Stimulated activated memory B cell treated with anti-CD40 and anti-IgM and Interleukin-4, amounts not matched to agents 10 μg/mL and 1 μg/mL and 100 μg/mL, for 72 hours (primary cell): ENCODE measurements around the gene RPH3AL.
A peak's percentile ranks its signal among the peaks of the same experiment; 100 is the strongest.
"Not testable (repeated sequence)": the region's sequence is repeated elsewhere in the genome, so short reads cannot be mapped to it uniquely, and the experiment has no call there.

ENCODE experiments used
- ATAC-seq: fragments of 150-1000 bp; cut with Tn5 transposase; 2 replicates; pipeline ENCODE4 v1.10.0; 2021
- H3K27ac Mint-ChIP-seq: one replicate; pipeline ENCODE4 v1.8.0; 2022; ENCODE audit warnings: mild to moderate bottlenecking, mixed read lengths
- H3K27me3 Mint-ChIP-seq: one replicate; pipeline ENCODE4 v1.8.0; 2022; ENCODE audit warnings: mixed read lengths
- H3K36me3 Mint-ChIP-seq: one replicate; pipeline ENCODE4 v1.8.0; 2022; ENCODE audit warnings: mixed read lengths
- H3K4me1 Mint-ChIP-seq: one replicate; pipeline ENCODE4 v1.8.0; 2022; ENCODE audit warnings: mixed read lengths
- H3K4me3 Mint-ChIP-seq: one replicate; pipeline ENCODE4 v1.8.0; 2022; ENCODE audit warnings: mild to moderate bottlenecking, moderate library complexity, mixed read lengths
- H3K9me3 Mint-ChIP-seq: one replicate; pipeline ENCODE4 v1.8.0; 2022; ENCODE audit warnings: mixed read lengths

Gene RPH3AL

DNA sequence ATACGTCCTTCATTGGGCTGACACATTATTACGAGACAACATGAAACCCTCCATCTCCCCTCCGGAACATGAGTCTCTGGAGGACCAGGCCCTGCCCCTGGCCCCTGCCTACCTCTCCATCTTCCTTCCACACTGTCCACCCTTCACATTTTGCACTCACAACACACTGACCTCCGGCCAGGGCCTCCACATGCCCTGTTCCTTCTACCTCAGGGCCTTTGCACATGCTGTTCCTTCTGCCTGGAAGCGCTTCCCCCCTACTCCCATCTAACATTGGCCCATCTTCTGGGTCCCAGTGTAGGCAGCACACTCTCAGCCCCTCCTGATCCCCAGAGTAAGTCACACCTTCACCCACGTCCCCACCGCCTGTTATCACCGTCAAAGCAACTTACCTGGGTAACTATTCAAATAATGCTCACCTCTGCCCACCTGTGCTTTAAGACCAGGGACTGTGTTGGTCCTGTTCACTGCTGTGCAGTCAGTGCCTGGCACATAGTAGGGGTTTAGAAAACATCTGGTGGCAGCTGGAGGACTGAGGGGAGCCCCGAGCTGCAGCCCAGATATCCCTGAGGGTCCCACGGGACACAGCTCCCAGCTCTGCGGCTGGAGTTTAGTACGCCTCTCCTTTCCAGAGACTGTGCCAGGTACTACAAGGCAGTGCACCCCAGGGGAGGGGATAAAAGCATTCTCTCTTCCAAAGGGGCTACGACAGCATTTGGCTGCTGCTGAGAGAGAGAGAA lies 27.2 kb downstream of the RPH3AL start:
- Mint-ChIP-seq H3K9me3 (peaks cover 3% of the 10 kb centered on the region), H3K27me3 (no peaks in the 10 kb centered on the region), H3K36me3 (peaks cover 15% of the 10 kb centered on the region), H3K27ac (no peak overlapping the region), H3K4me1 (peaks cover 6% of the 10 kb centered on the region), H3K4me3 (no peak overlapping the region)
- ATAC-seq: no peak

DNA sequence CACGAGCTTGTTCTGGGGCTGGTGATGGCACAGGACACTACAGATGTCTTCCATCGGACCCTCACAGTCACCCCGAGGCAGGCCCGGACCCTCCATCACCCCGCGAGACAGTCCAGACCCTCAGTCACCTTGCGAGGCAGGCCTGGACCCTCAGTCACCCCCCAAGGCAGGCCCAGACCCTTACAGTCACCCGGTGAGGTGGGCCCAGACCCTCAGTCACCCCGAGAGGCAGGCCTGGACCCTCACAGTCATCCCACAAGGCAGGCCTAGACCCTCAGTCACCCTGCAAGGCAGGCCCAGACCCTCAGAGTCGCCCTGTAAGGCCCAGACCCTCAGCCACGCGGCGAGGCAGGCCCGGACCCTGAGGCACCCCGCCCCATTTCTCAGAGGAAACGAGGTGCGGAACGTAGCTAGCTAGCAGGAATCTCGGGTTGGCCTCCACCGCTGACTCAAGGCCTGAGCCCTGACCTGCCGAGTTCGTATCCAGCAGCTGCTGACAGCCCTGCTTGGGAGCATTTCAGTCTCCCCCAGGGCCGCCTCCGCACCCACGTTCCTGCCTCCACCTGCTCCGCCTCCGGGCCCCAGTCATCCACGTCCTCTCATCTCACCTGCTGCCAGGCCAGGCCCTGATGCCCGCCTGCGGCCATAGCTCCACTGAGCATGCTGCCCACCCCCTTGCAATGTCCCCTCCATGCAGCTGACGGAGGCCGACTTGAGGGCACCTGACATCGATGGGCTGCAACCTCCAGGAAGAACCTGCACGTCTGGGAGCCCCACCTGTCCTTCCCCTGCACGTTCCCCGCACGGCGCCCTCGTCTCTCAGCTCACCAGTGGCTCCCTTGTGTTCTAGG lies 28.7 kb downstream of the RPH3AL start:
- H3K4me3 Mint-ChIP-seq: no peak overlapping the region
- ATAC-seq: no peak
- H3K27ac Mint-ChIP-seq: no peak overlapping the region
- no peaks in the 10 kb centered on the region for H3K4me1 Mint-ChIP-seq
- H3K9me3 Mint-ChIP-seq: peaks cover 3% of the 10 kb centered on the region
- no peaks in the 10 kb centered on the region for H3K27me3 Mint-ChIP-seq
- H3K36me3 Mint-ChIP-seq: peaks cover 15% of the 10 kb centered on the region

DNA sequence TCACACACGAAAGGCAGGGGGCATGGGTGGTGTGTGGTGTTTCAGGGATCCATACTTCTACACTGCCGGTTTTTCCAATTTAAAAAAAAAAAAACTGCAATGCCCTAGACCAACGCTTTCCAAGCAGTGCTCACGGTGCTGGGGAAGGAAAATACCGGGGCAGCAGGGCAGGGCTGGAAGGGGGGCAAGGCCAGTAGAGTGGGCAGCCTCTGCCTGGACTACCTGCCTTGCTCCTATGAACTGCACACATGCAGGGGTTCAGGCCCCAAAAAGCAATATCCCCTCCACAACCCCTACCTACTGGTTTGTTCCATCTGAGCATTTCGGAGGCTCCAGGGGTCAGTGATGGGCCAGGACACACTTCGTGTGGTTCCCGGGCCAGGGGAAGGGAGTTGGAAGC lies 29.4 kb downstream of the RPH3AL start:
- peaks cover 3% of the 10 kb centered on the region for H3K9me3 Mint-ChIP-seq
- H3K4me1 Mint-ChIP-seq: no peaks in the 10 kb centered on the region
- no peaks in the 10 kb centered on the region for H3K27me3 Mint-ChIP-seq
- peaks cover 15% of the 10 kb centered on the region for H3K36me3 Mint-ChIP-seq
- no peak overlapping the region for H3K4me3 Mint-ChIP-seq
- ATAC-seq: no peak
- H3K27ac Mint-ChIP-seq: no peak overlapping the region

DNA sequence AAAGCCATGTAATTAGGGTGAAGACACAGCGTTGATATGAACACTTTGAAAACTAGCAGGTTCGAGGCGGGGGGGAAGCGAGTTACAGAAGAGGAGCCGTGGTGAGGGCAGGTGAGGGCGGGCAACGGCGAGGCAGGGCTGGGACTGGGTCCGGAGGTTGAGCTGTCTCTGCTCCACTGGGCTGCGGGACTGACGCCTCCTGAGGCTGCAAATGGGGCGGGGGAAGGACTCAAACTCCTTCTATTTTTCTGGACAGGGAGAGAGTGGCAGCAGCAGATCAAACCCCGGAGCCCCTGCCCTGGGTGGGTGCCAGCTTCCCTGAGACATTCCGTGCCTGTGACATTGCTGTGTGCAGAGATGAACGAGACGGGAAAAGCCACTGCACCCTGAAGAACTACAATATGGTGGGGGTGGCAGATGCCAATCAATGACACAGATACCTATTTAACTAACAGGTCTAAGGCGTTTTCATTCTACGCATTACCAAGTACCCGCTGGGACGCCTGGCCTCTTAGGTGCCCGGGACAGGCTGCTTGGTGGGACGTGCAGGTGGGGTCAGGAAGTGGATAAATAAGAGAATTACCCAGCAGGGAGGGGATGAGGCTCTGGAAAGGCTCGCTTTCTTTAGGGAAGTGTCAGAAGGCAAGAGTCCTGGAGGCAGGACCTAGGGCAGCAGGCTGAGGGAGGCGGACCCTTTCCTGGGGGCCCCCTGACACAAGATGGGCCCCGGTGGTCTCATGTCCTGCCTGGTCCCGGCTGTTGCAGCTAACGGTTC lies 30.4 kb downstream of the RPH3AL start:
- H3K9me3 Mint-ChIP-seq: peaks cover 3% of the 10 kb centered on the region
- no peaks in the 10 kb centered on the region for H3K4me1 Mint-ChIP-seq
- no peak overlapping the region for H3K27ac Mint-ChIP-seq
- peaks cover 12% of the 10 kb centered on the region for H3K36me3 Mint-ChIP-seq
- ATAC-seq: no peak
- no peak overlapping the region for H3K4me3 Mint-ChIP-seq
- no peaks in the 10 kb centered on the region for H3K27me3 Mint-ChIP-seq

DNA sequence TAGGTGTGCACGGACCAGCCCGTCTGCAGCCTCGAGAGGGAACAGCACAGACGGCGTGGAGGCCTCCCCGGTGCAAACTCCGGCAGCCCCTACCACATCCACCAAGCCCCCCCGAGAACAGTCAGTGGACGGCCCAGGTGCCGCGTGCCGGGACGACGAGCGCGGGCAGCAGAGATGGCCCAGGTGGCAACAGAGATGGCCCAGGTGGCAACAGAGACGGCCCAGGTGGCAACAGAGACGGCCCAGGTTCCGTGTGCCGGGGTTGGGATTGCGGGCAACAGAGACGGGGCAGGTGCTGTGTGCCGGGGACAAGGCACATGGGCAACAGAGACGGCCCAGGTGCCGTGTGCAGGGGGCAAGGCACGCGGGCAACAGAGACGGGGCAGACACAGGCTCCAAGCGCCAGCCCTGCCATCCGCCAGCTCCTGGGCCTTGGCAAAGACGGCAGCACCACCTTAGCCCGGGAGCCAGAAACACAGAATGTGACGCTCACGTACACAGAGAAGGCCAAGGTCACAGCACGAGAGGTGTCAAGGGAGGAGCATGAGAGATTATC lies 31.1 kb downstream of the RPH3AL start:
- H3K4me3 Mint-ChIP-seq: no peak overlapping the region
- ATAC-seq: no peak
- H3K4me1 Mint-ChIP-seq: no peaks in the 10 kb centered on the region
- peaks cover 8% of the 10 kb centered on the region for H3K36me3 Mint-ChIP-seq
- H3K27ac Mint-ChIP-seq: no peak overlapping the region
- H3K27me3 Mint-ChIP-seq: no peaks in the 10 kb centered on the region
- peaks cover 3% of the 10 kb centered on the region for H3K9me3 Mint-ChIP-seq

DNA sequence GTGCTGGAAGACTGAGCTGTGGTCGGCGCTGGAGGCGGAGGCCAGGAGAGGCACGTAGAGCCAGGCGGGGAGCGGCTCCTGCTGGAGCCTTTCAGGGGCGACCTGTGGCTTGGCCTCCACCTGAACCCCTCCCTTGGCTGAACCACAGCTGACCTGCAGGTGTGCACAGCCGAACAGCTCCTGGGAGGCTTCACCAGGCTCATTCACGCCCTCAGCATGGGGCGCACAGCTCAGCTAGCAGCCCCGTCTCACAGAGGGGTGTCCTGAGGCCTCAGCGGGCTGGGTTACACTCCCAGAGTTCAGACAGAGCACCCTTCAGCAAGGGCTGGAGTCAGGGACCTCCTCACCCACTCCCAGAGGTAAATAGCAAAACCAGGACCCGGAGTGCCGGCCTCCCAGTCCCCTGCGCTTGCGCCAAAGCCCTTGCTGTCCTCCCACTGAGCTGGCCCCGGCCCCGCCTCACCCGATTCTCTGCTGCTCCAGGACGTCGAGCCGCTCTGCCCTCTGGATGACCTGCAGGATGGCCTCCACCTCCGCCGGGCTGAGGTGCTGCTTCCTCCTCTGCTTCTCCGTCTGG lies 31.7 kb downstream of the RPH3AL start:
- H3K27me3 Mint-ChIP-seq: no peaks in the 10 kb centered on the region
- H3K4me1 Mint-ChIP-seq: no peaks in the 10 kb centered on the region
- ATAC-seq: no peak
- no peak overlapping the region for H3K27ac Mint-ChIP-seq
- no peak overlapping the region for H3K4me3 Mint-ChIP-seq
- H3K36me3 Mint-ChIP-seq: peaks cover 8% of the 10 kb centered on the region
- H3K9me3 Mint-ChIP-seq: peaks cover 3% of the 10 kb centered on the region

DNA sequence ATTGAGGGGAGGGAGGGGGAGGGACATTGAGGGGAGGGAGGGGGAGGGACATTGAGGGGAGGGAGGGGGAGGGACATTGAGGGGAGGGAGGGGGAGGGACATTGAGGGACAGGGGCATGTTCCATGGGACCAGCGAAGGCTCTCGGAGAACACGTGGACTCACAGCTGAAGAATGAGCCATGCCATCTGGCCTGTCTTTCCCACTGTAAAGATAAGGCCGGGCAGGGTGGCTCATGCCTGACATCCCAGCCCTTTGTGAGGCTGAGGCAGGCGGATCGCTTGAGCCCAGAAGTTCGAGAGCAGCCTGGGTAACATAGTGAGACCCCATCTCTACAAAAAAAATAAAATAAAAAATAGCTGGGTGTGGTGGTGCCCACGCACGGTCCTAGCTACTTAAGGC lies 32.5 kb downstream of the RPH3AL start:
- H3K4me1 Mint-ChIP-seq: no peaks in the 10 kb centered on the region
- H3K4me3 Mint-ChIP-seq: no peak overlapping the region
- H3K27ac Mint-ChIP-seq: no peak overlapping the region
- no peaks in the 10 kb centered on the region for H3K27me3 Mint-ChIP-seq
- no peak for ATAC-seq
- H3K9me3 Mint-ChIP-seq: peaks cover 8% of the 10 kb centered on the region
- H3K36me3 Mint-ChIP-seq: peaks cover 1% of the 10 kb centered on the region

DNA sequence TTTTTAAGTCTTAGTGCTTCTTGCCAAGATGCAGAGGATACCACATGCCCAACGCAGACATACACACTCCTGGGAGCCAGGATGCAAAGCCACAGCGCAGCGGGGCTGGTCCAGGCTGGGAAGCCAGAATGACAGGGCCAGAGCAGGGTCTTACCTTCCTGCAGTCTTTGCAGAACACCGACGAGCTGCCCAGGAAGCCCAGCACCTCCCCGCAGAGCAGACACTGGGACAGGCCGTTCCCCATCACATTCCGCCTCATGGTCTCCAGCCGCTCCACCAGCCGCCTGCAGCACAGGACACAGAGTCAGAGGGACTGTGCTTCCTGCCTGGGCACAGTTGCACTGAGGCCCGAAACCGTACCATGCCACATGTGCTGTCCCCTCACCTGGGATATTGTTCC lies 33.3 kb downstream of the RPH3AL start:
- no peak for ATAC-seq
- H3K4me3 Mint-ChIP-seq: no peak overlapping the region
- no peaks in the 10 kb centered on the region for H3K36me3 Mint-ChIP-seq
- H3K27me3 Mint-ChIP-seq: no peaks in the 10 kb centered on the region
- no peak overlapping the region for H3K27ac Mint-ChIP-seq
- no peaks in the 10 kb centered on the region for H3K4me1 Mint-ChIP-seq
- peaks cover 14% of the 10 kb centered on the region for H3K9me3 Mint-ChIP-seq

DNA sequence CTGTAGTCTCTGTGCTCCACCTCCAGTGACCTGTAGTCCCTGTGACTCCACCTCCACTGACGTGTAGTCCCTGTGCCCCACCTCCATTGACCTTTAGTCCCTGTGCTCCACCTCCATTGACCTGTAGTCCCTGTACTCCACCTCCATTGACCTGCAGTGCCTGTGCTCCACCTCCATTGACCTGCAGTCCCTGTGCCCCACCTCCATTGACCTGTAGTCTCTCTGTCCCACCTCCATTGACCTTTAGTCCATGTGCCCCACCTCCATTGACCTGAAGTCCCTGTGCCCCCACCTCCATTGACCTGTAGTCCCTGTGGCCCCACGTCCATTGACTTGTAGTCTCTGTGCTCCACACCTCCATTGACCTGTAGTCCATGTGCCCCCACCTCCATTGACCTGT lies 35.5 kb downstream of the RPH3AL start:
- H3K27ac Mint-ChIP-seq, H3K36me3 Mint-ChIP-seq, H3K4me3 Mint-ChIP-seq, ATAC-seq, H3K27me3 Mint-ChIP-seq, H3K4me1 Mint-ChIP-seq: not testable (repeated sequence)
- peaks cover 14% of the 10 kb centered on the region for H3K9me3 Mint-ChIP-seq

DNA sequence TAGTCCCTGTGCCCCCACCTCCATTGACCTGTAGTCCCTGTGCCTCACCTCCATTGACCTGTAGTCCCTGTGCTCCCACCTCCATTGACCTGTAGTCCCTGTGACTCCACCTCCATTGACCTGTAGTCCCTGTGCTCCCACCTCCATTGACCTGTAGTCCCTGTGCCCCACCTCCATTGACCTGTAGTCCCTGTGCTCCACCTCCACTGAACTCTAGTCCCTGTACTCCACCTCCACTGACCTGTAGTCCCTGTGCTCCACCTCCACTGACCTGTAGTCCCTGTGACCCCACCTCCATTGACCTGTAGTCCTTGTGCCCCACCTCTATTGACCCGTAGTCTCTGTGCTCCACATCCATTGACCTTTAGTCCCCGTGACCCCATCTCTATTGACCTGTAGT lies 37.2 kb downstream of the RPH3AL start:
- peaks cover 14% of the 10 kb centered on the region for H3K9me3 Mint-ChIP-seq
- not testable (repeated sequence) for ATAC-seq, H3K4me1 Mint-ChIP-seq, H3K4me3 Mint-ChIP-seq, H3K27me3 Mint-ChIP-seq, H3K36me3 Mint-ChIP-seq, H3K27ac Mint-ChIP-seq

DNA sequence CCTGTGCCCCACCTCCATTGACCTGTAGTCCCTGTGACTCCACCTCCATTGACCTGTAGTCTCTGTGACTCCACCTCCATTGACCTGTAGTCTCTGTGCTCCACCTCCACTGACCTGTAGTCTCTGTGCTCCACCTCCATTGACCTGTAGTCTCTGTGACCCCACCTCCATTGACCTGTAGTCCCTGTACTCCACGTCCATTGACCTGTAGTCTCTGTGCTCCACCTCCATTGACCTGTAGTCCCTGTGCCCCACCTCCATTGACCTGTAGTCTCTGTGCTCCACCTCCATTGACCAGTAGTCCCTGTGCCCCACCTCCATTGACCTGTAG lies 38.0 kb downstream of the RPH3AL start:
- H3K36me3 Mint-ChIP-seq, ATAC-seq, H3K27me3 Mint-ChIP-seq, H3K4me1 Mint-ChIP-seq, H3K4me3 Mint-ChIP-seq, H3K27ac Mint-ChIP-seq: not testable (repeated sequence)
- peaks cover 14% of the 10 kb centered on the region for H3K9me3 Mint-ChIP-seq

DNA sequence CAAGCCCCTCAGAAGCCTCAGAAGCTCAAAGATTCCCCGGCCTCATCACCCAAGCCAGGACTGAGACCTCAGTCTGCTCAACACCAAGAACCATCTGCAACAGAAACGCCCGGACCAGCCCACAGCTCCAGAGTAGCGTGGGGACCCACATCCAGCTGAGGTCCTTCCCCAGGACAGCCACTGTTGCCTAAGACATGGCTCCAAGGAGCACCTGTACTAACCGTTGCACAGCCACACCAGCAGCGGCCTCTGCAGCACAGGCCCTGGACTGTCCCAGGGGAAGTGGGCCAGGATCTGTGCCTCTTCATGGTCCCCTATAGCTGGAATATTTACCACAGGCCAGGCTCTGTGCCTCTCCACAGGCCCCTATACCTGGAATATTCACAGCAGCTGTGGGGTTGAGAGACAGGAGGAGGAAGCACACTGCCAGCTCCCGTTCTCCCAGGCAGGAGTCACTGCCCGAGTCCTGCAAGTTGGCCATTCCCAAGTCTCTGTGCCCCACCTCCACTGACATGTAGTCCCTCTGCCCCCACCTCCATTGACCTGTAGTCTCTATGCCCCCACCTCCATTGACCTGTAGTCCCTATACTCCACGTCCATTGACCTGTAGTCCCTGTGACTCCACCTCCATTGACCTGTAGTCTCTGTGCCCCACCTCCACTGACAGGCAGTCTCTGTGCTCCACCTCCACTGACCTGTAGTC lies 38.5 kb downstream of the RPH3AL start:
- Mint-ChIP-seq H3K27ac (no peak overlapping the region), H3K36me3 (no peaks in the 10 kb centered on the region), H3K27me3 (no peaks in the 10 kb centered on the region), H3K9me3 (peaks cover 14% of the 10 kb centered on the region), H3K4me1 (no peaks in the 10 kb centered on the region), H3K4me3 (no peak overlapping the region)
- peak; percentile 6 for ATAC-seq

DNA sequence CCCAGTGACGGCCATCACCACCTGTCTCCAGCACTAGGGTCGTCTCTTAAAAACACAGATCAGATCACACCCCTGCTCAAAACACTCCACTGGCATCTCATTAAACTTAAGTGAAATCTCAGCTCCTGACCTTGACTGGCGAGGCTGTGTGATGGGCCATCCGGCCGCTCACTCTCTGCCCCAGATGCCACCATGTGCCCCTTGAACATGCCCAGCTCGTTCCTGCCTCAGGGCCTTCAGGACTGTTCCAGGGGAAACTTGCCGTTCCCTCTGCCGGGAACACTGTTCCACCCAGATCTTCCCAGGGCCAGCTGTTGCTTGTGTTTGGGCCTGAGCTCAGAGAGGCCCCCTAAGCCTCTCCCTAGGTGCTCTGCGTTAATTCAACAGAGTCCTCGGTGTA lies 39.4 kb downstream of the RPH3AL start:
- Mint-ChIP-seq H3K27me3 (no peaks in the 10 kb centered on the region), H3K9me3 (peaks cover 14% of the 10 kb centered on the region), H3K4me3 (no peak overlapping the region), H3K36me3 (no peaks in the 10 kb centered on the region), H3K27ac (no peak overlapping the region), H3K4me1 (no peaks in the 10 kb centered on the region)
- no peak for ATAC-seq

DNA sequence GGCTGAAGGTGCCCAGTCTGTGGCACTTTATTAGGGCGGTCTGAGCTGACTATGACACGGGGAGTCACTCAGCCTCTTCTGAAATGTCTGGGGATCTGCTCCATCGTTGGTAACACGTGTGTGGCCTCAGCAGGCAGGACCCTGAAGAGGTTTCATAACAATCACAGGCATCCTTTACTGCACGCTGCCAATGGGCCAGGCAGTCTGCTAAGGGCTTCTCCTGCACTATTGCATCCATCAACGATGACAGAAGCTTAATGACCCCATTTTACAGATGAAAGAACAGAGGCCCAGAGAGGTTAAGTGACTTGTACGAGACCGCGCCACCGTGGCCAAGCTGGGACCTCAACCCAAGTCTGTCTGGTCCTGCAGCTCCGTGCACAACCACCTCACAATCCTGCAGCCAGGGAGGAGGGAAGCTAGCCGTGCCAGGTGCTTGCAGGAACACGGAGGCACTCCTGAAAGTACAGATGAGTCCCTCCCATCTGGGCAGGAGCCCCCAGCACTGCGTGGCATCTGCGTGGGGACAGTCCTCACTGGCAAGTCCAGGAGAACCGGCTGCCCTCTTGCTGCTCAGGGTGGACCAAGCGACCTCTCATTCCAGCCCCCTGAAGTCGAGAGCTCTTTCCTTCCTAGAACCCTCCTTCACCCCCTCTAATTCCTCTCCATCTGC lies 40.0 kb downstream of the RPH3AL start:
- Mint-ChIP-seq H3K36me3 (no peaks in the 10 kb centered on the region), H3K27me3 (no peaks in the 10 kb centered on the region), H3K4me1 (no peaks in the 10 kb centered on the region), H3K4me3 (no peak overlapping the region), H3K9me3 (peaks cover 14% of the 10 kb centered on the region), H3K27ac (no peak overlapping the region)
- ATAC-seq: peak; percentile 14
